Uterine smooth muscle cell (primary cell): ENCODE data around the gene GPRIN3. TPM values are rescaled to one million over a fixed set of nuclear protein-coding genes. Genes with fewer than 3 reads are reported as not detected.

Source experiments
- total RNA-seq: library from RNA; depleted of rRNA; stranded (reverse); fragments of >200 nt; gene quantifications from 2 replicates; pipeline ENCODE4 v1.2.3, GENCODE V29; 2014

GPRIN3 gene
- total RNA-seq = 0.12 and 0.22 TPM in 2 replicates

DNA sequence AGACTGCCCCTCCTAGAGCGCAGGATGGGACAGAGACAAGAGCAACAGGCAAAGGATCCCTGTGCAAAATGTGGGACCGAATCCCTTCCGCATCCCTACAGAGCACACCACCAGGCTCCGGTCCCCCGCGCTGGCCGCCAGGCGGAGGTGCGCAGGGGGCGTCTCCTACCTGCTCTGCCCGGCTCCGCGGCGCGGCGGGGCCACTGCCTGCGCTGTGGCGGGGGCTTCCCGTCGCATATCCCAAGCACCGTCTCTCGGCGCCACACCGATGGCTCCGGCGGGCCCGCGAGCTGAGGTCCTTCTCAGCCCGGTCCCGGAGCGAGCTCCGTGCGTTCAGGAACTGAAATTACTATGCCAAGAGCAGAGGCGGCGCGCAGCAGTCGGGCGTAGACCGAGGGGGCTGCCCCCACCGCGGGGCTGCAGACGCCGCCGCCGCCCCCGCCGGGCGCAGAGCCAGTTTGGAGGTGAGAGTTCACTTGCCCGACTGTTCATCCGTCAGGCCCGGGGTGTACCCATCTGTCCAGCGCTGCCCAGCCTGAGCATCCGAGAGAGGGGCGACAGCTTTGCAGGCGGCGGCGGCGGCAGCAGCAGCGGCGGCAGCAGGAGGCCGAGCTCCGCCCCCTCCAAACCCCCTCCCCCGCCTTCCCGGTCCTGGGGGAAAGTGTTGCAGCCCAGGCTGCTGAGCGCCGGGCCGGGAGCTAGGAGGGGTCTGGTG is at the start of gene GPRIN3:
GPRIN3 (minus strand) TSS at position 355 of the 715 bp plus-strand sequence. CDS start 57,690 bp downstream, outside the sequence.

Other genes starting within 250 kb of the GPRIN3 start
- 9.2 and 12.5 TPM in 2 replicates for gene TIGD2, start 196.3 kb downstream of the GPRIN3 start, total RNA-seq